ENCODE data around the gene EME2.

The EME2 gene

DNA sequence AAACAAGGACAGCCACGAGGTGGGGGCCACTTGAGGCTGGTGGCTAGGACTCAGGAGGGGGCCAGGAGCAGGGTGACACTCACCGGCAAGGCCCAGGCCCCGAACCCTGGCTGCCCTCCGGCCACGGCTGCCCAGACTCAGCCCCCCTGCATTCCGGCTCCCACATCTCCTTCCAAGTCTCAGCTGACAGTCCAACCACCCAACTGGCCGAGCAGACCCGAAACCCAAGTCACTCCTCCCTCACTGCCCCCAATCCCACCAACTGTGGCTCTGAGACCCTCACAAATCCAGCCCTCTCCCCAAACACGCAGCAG lies 44.6 kb downstream of the EME2 start:
- TF ChIP-seq, protein P1, sequence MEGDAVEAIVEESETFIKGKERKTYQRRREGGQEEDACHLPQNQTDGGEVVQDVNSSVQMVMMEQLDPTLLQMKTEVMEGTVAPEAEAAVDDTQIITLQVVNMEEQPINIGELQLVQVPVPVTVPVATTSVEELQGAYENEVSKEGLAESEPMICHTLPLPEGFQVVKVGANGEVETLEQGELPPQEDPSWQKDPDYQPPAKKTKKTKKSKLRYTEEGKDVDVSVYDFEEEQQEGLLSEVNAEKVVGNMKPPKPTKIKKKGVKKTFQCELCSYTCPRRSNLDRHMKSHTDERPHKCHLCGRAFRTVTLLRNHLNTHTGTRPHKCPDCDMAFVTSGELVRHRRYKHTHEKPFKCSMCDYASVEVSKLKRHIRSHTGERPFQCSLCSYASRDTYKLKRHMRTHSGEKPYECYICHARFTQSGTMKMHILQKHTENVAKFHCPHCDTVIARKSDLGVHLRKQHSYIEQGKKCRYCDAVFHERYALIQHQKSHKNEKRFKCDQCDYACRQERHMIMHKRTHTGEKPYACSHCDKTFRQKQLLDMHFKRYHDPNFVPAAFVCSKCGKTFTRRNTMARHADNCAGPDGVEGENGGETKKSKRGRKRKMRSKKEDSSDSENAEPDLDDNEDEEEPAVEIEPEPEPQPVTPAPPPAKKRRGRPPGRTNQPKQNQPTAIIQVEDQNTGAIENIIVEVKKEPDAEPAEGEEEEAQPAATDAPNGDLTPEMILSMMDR (conservative IDR thresholded peaks at IDR 0.05) = no peak
- no peak overlapping the region for H3K27ac ChIP-seq

DNA sequence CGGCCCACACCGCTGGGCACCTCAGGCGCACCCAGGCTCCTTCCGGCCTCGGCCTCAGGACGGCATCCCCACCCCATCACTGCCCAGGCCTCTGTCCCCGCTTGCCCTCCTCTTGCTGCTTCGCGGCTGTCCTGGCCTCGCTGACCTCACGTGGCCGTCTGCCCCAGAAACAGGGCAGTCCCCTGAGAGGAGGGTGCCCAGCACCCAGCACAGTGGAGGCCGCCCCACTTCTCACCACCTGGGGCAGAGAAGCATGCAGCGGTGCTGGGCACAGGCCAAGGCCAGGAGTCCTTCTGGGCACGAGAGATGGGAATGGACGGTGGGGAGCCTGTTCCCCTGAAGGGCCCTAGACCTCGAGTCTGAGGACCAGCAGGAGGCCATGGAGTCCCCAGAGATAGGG lies 45.1 kb downstream of the EME2 start:
- TF ChIP-seq, protein P1 (conservative IDR thresholded peaks at IDR 0.05) = no peak
- no peak overlapping the region for H3K27ac ChIP-seq

DNA sequence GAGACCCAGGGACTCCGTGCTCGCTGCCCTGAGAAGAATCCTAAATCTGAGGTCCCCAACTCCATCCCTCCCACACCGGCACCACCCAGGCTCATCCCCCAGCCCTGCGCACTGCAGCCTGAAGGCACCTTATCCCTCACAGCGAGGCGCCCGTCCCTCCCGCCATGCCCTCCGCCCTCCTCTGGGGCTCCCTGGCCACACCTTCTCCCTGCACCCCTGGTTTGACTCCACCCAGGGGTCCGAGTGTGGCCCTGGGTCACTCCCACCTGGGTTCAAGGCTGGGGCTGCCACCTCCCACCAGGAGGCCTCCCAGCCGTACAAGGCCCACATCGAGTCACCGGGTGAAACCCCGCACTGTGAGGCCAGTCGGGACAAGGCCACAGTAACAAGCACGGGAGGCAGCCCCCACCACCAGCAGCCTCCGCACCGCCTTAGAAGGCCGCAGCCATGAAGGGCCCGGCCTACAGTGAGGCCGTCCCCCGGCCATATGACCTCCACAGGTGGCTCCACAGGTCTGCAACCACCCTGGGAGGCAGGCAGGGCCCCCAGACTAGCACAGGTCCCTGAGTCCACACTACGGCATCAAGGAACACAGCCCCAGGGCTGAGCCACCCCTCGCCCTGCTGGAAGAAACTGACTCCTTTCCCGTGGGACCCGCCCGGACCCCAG lies 45.7 kb downstream of the EME2 start:
- TF ChIP-seq, protein P1 (conservative IDR thresholded peaks at IDR 0.05) = no peak
- H3K27ac ChIP-seq = no peak overlapping the region

DNA sequence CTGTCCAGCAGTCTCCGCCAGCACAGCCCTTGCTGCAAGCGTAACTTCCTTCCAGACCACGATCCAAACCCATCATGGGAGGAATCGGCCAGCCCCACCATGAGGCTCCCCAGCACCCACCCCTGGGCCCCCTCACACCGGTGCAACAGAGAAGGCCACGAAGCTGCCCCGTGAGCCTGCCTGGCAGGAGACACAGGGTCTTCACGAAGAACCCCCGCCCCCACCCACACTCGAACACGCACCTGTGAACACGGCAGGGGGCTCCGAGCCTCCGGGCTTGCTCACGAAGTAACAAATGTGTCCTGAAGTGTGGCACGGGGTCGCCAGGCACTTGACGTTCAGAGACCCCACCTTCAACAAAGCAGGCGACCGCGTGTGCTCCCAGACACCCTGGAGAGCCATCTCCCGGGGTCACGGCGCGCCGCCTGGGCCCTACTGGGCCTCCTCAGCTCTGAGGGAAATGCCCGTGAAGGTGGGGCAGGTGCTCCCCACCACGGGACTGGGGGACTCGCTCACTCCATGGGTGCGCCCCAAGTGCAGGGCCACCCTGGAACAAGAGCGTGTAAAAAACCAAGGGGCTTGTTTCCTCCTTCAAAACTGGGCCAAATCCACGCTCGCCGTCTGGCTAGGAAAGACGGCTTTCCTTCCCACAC lies 46.4 kb downstream of the EME2 start:
- H3K27ac ChIP-seq = no peak overlapping the region
- TF ChIP-seq, protein P1 (conservative IDR thresholded peaks at IDR 0.05) = no peak

DNA sequence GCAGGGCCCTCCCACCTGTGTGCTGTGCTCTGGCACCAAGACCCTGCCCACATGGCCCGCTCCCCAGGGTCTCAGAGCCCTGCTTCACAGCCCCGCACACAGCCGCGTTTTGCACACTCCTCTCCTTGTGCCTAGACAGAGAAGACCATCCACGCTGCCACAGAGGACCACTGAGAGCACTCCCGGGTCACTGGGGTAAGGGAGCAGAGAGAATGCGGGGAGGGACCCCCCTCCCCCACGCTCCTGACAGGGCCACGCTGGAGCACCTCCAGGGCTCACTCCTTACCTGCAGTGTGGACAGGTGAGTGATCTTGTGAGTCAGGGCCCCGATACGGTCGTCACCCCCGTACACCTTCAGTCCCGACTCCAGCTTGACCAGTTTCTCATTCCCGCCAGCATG lies 47.0 kb downstream of the EME2 start:
- TF ChIP-seq, protein P1 (conservative IDR thresholded peaks at IDR 0.05) = no peak
- H3K27ac ChIP-seq = no peak overlapping the region

DNA sequence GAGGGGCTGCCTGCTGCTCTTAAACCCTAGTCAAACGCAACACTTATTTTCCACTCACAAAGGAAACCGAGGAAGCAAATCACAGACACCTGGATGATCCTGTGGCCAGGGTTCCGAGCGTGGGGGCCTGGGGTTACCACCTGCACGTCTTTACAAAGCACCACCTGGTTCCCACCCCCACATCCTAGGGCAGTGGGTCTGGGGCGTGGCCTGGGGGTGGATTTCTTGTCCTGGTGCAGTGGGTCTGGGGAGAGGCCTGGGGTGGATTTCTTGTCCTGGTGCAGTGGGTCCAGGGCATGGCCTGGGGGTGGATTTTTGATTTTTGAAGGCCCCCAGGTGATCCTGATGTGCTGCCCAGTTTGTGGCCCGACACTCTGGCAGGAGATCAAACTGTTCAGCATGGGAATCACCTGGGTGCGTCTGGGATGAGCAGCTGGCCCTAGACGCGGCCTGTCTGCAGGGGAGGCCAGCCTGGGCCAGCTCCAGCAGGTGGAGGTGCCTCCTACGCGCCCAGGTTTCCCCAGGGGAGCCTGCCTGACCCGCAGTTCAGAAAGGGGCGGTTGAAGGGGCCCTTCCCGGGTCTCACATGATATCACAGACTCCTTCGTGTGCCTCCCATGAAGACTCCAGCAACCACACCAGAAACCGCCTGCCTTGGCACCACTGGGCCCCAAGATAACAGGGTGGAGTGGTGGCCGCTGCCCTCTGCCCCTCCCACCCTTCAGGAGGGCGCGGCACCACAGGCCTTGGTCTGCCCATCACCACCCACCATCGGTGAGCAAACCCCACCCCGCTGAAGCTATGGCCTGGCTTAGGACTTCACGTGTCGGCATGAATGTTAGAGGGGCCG lies 47.7 kb downstream of the EME2 start:
- no peak overlapping the region for H3K27ac ChIP-seq
- TF ChIP-seq, protein P1 (conservative IDR thresholded peaks at IDR 0.05) = no peak

DNA sequence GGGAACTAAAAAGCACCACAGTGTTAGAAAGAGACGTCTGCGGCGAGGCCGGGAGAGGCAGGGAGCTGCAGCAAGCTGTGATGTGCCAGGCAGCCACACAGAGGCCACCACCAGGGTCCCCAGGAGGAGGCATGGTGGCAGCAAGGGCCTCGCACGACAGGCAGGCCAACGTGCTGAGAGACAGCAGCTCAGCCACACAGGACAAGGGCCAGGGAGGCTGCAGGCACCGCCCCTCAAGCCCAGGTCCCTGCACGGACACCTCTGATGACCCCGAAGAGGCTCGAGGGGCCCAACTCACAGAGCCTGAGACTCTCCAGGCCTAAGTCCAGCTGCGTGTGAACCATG lies 48.3 kb downstream of the EME2 start:
- no peak overlapping the region for H3K27ac ChIP-seq
- TF ChIP-seq, protein P1 (conservative IDR thresholded peaks at IDR 0.05) = no peak
